Superior temporal gyrus (tissue), 1 donor: ENCODE results near the gene SNX14.

Source experiments
- DNase-seq: peaks from one replicate; pipeline ENCODE4 v3.0.0-alpha.2; 2016; ENCODE audit errors: extremely low spot score

Gene SNX14

GRCh38 chr6:85464722-85465150 is 128.9 kb downstream of the SNX14 start:
- DNase-seq: no peak

GRCh38 chr6:85464260-85464644 is 129.4 kb downstream of the SNX14 start:
- no peak for DNase-seq

GRCh38 chr6:85463621-85464259 is 129.9 kb downstream of the SNX14 start:
- DNase-seq: no peak

GRCh38 chr6:85462673-85463072 is 131.0 kb downstream of the SNX14 start:
- peak; percentile 26 for DNase-seq

GRCh38 chr6:85461798-85462170 is 131.9 kb downstream of the SNX14 start:
- no peak for DNase-seq

- no peak for DNase-seq
These were observed 132.5 kb downstream of the SNX14 start for GRCh38 chr6:85460921-85461797.

- no peak for DNase-seq
These were observed 133.3 kb downstream of the SNX14 start for GRCh38 chr6:85460154-85460920.

GRCh38 chr6:85459224-85459901 is 134.3 kb downstream of the SNX14 start:
- no peak for DNase-seq

GRCh38 chr6:85458782-85459181 is 134.9 kb downstream of the SNX14 start:
- DNase-seq: no peak

GRCh38 chr6:85458184-85458583 is 135.5 kb downstream of the SNX14 start:
- no peak for DNase-seq

- DNase-seq: no peak
These were observed 136.9 kb downstream of the SNX14 start for GRCh38 chr6:85456782-85457181.
